ENCODE data around the gene BAZ1A.

BAZ1A gene

DNA sequence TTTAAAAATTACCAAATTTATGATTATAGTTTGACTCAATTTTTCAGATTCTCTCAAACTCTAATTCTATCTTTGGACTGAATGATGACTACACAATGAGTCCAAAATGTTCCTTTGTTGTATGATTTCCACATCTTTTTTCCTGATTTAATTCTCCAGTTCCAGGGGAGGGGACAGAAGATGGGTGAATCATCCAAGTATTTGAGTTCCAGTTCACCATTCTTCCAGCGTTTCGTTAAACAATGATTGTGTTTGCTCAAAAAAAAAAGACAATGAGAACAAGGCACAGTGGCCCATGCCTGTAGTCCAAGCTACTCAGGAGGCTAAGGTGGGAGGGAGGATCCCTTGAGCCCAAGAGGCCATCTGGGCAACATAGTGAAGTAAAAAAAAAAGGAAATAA, 23.8 kb downstream of the BAZ1A start:
- H3K4me3 ChIP-seq (ENCODE audit: low read depth in 1 of 2, low read length in 2 of 2), result no peak overlapping the region
- no peaks in the 10 kb centered on the region for H3K36me3 ChIP-seq (ENCODE audit: insufficient read depth, low read length)
- H3K4me1 ChIP-seq (ENCODE audit: insufficient read depth, low read length), result no peaks in the 10 kb centered on the region
- H3K27me3 ChIP-seq (ENCODE audit: control insufficient read depth in 1 of 2, insufficient read depth in 2 of 2, low read length in 2 of 2), result no peaks in the 10 kb centered on the region
- H3K9me3 ChIP-seq (ENCODE audit: low read length), result no peaks in the 10 kb centered on the region
- H3K9ac ChIP-seq (ENCODE audit: low read length), result no peak overlapping the region
- no peak overlapping the region for H3K27ac ChIP-seq (ENCODE audit: low read depth, low read length)

GRCh38 chr14:34845869-34846268, 29.3 kb downstream of the BAZ1A start:
- Histone ChIP-seq H3K27ac (ENCODE audit: low read depth, low read length) (no peak overlapping the region), H3K4me1 (ENCODE audit: insufficient read depth, low read length) (peaks cover 11% of the 10 kb centered on the region), H3K4me3 (ENCODE audit: low read depth in 1 of 2, low read length in 2 of 2) (no peak overlapping the region), H3K9me3 (ENCODE audit: low read length) (no peaks in the 10 kb centered on the region), H3K9ac (ENCODE audit: low read length) (no peak overlapping the region), H3K27me3 (ENCODE audit: control insufficient read depth in 1 of 2, insufficient read depth in 2 of 2, low read length in 2 of 2) (no peaks in the 10 kb centered on the region), H3K36me3 (ENCODE audit: insufficient read depth, low read length) (no peaks in the 10 kb centered on the region)

DNA sequence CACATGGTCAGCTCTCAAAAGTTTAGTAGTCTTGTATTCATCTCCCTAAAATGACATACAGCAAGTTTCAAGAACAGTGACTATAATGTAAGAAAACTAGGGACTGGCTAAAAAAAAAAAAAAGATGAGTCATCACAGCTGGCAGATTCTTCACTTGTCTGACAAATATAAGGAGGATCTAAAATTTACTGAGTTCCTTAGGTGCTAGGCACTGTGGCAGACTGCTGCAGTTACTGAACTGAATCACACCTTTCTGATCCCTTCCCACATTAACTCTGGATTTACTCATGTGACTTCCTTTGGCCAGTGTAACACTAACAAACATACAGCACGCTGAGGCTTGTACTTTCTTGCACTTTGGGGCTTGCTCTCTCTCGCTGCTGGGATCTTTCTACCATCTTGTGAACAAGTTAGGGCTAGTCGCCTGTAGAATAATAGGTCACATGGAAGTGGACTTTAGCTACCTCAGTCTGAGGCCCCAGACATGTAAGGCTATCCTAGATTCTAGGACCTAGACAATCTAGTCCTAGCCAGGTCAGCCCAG, 32.1 kb downstream of the BAZ1A start:
- Histone ChIP-seq H3K36me3 (ENCODE audit: insufficient read depth, low read length) (no peaks in the 10 kb centered on the region), H3K27me3 (ENCODE audit: control insufficient read depth in 1 of 2, insufficient read depth in 2 of 2, low read length in 2 of 2) (no peaks in the 10 kb centered on the region), H3K9me3 (ENCODE audit: low read length) (no peaks in the 10 kb centered on the region), H3K4me1 (ENCODE audit: insufficient read depth, low read length) (peaks cover 11% of the 10 kb centered on the region), H3K4me3 (ENCODE audit: low read depth in 1 of 2, low read length in 2 of 2) (no peak overlapping the region), H3K9ac (ENCODE audit: low read length) (no peak overlapping the region), H3K27ac (ENCODE audit: low read depth, low read length) (no peak overlapping the region)

DNA sequence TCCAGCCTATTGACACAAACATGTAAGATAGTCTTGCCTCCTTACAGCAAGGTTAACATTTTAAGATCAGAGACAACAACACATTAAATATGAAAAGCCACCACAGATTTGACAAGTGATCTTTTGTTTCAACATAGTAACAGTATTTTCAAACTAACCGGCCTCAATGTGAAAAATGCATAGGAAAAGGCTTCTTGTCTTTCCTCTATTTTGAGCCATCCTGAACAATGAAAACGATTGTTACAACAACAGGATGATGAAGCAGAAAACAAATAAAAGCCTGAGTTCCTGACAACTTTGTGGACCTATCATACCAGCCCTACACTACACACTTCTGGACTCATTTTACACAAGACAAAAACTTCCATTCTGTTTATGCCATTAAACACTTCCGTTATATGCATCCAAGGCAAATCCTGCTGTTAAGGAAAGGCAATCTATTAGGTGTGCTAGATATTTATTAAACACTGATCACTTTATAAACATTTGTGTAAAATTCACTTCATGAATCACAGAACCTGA, 37.3 kb downstream of the BAZ1A start:
- H3K4me1 ChIP-seq (ENCODE audit: insufficient read depth, low read length), result peaks cover 4% of the 10 kb centered on the region
- H3K27me3 ChIP-seq (ENCODE audit: control insufficient read depth in 1 of 2, insufficient read depth in 2 of 2, low read length in 2 of 2), result no peaks in the 10 kb centered on the region
- H3K9ac ChIP-seq (ENCODE audit: low read length), result no peak overlapping the region
- no peaks in the 10 kb centered on the region for H3K9me3 ChIP-seq (ENCODE audit: low read length)
- H3K36me3 ChIP-seq (ENCODE audit: insufficient read depth, low read length), result no peaks in the 10 kb centered on the region
- no peak overlapping the region for H3K4me3 ChIP-seq (ENCODE audit: low read depth in 1 of 2, low read length in 2 of 2)
- no peak overlapping the region for H3K27ac ChIP-seq (ENCODE audit: low read depth, low read length)

DNA sequence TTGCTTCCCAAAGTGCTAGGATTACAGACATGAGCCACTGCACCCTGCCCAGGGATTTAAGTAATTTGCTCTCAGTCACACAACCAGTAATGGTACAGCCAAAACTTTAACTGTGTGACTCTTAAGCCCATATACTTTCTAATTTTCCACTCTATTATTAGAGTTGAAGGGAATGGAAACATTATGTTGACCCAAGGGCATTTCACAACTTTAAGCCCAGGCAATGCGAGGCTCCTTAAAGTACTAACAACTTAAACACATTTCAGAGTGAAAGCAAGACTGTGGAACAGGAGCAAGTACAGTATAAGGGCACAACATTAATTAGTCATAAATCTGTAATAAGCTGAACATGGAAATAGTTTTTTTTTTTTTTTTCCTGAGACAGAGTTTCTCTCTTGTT, 39.8 kb downstream of the BAZ1A start:
- H3K9me3 ChIP-seq (ENCODE audit: low read length), result no peaks in the 10 kb centered on the region
- no peaks in the 10 kb centered on the region for H3K36me3 ChIP-seq (ENCODE audit: insufficient read depth, low read length)
- no peak overlapping the region for H3K9ac ChIP-seq (ENCODE audit: low read length)
- H3K4me3 ChIP-seq (ENCODE audit: low read depth in 1 of 2, low read length in 2 of 2), result no peak overlapping the region
- no peaks in the 10 kb centered on the region for H3K4me1 ChIP-seq (ENCODE audit: insufficient read depth, low read length)
- no peak overlapping the region for H3K27ac ChIP-seq (ENCODE audit: low read depth, low read length)
- H3K27me3 ChIP-seq (ENCODE audit: control insufficient read depth in 1 of 2, insufficient read depth in 2 of 2, low read length in 2 of 2), result no peaks in the 10 kb centered on the region

DNA sequence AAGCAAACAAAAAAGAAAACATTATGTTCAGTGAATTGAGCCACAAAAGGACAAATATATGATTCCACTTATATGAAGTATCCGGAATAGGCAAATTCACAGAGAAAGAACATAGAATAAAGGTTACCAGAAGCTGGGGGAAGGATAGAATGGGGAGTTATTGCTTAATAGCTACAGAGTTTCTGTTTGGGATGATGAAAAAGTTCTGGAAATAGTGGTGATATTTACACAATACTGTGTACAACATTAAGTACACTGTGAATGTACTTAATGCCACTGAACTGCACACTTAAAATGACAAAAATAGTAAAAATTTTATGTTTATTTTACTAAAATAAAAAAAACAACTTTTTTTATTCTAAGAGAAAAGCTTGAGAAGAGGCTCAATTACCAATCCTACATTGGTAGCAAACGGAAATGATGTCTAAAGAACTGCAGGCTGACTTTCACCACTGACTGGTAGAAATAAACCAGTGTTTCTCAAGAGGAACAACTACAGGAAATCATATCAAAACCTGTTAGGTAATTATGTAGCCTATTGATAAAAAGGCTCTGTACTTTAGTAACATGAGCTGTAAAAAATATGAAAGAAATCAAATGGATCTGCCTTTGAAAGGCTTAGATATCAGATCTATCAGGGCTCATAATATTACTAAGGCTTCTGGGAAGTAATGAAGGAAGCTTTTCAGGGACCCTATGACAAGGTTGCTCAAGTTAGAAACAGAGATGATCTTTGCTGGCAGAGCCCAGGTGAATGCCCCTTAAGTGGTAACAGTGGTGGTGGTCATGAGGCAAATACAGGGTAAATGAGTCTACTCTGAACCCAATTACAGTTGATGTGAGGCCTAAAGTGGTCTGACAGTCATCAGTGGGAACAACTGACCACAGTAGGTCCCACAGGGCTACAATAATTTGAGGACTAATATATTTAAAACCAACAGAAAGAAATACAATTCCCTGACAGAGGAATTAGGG, 41.3 kb downstream of the BAZ1A start:
- Histone ChIP-seq H3K27me3 (ENCODE audit: control insufficient read depth in 1 of 2, insufficient read depth in 2 of 2, low read length in 2 of 2) (no peaks in the 10 kb centered on the region), H3K36me3 (ENCODE audit: insufficient read depth, low read length) (no peaks in the 10 kb centered on the region), H3K9ac (ENCODE audit: low read length) (no peak overlapping the region), H3K27ac (ENCODE audit: low read depth, low read length) (no peak overlapping the region), H3K9me3 (ENCODE audit: low read length) (no peaks in the 10 kb centered on the region), H3K4me1 (ENCODE audit: insufficient read depth, low read length) (no peaks in the 10 kb centered on the region), H3K4me3 (ENCODE audit: low read depth in 1 of 2, low read length in 2 of 2) (no peak overlapping the region)

GRCh38 chr14:34826661-34827060, 48.5 kb downstream of the BAZ1A start:
- no peak overlapping the region for H3K27ac ChIP-seq (ENCODE audit: low read depth, low read length)

GRCh38 chr14:34824826-34825225, 50.3 kb downstream of the BAZ1A start:
- H3K27me3 ChIP-seq (ENCODE audit: control insufficient read depth in 1 of 2, insufficient read depth in 2 of 2, low read length in 2 of 2), result no peaks in the 10 kb centered on the region
- H3K4me1 ChIP-seq (ENCODE audit: insufficient read depth, low read length), result no peaks in the 10 kb centered on the region
- no peaks in the 10 kb centered on the region for H3K9me3 ChIP-seq (ENCODE audit: low read length)
- H3K9ac ChIP-seq (ENCODE audit: low read length), result no peak overlapping the region
- H3K4me3 ChIP-seq (ENCODE audit: low read depth in 1 of 2, low read length in 2 of 2), result no peak overlapping the region
- H3K36me3 ChIP-seq (ENCODE audit: insufficient read depth, low read length), result no peaks in the 10 kb centered on the region
- H3K27ac ChIP-seq (ENCODE audit: low read depth, low read length), result no peak overlapping the region

More at GRCh38 chr14:34826661-34827060, 48.5 kb downstream of the BAZ1A start:
- Histone ChIP-seq H3K9me3 (ENCODE audit: low read length) (no peaks in the 10 kb centered on the region), H3K9ac (ENCODE audit: low read length) (no peak overlapping the region), H3K4me1 (ENCODE audit: insufficient read depth, low read length) (no peaks in the 10 kb centered on the region), H3K4me3 (ENCODE audit: low read depth in 1 of 2, low read length in 2 of 2) (no peak overlapping the region), H3K27me3 (ENCODE audit: control insufficient read depth in 1 of 2, insufficient read depth in 2 of 2, low read length in 2 of 2) (no peaks in the 10 kb centered on the region), H3K36me3 (ENCODE audit: insufficient read depth, low read length) (no peaks in the 10 kb centered on the region)

DNA sequence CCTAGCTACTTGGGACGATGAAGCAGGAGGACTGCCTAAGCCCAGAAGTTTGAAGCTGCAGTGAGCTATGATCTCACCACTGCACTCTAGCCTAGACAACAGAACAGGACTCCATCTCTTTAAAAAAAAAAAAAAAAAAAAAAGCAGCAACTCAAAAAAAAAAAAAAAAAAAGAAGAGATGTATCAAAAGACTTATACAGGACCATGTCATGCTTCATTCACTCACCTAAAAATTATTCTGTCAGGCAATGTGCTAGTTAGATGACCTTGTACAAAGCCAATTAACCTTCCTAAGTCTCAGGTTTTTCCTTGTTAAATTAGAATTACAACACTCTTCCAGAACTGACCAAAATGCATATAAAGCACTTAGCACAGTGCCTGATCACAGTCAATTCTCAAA, 50.9 kb downstream of the BAZ1A start:
- H3K36me3 ChIP-seq (ENCODE audit: insufficient read depth, low read length), result no peaks in the 10 kb centered on the region
- no peaks in the 10 kb centered on the region for H3K27me3 ChIP-seq (ENCODE audit: control insufficient read depth in 1 of 2, insufficient read depth in 2 of 2, low read length in 2 of 2)
- no peak overlapping the region for H3K27ac ChIP-seq (ENCODE audit: low read depth, low read length)
- no peaks in the 10 kb centered on the region for H3K9me3 ChIP-seq (ENCODE audit: low read length)
- no peaks in the 10 kb centered on the region for H3K4me1 ChIP-seq (ENCODE audit: insufficient read depth, low read length)
- no peak overlapping the region for H3K9ac ChIP-seq (ENCODE audit: low read length)
- no peak overlapping the region for H3K4me3 ChIP-seq (ENCODE audit: low read depth in 1 of 2, low read length in 2 of 2)

DNA sequence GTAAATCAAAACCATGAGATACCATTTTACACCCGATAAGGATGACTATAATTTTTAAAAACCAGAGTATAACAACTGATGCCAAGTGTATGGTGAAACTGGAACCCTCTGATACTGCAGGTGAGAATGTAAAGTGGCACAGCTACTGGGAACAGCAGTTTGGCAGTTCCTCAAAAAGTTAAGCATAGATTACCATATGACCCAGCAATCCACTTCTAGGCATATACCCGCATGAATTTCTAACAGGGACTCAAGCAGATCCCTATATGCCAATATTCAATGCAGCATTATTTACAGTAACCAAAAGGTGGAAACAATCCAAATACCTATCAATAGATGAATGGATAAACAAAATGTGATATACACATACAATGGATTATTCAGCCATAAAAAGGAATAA, 57.4 kb downstream of the BAZ1A start:
- no peak overlapping the region for H3K9ac ChIP-seq (ENCODE audit: low read length)
- no peaks in the 10 kb centered on the region for H3K9me3 ChIP-seq (ENCODE audit: low read length)
- H3K27ac ChIP-seq (ENCODE audit: low read depth, low read length), result no peak overlapping the region
- no peaks in the 10 kb centered on the region for H3K27me3 ChIP-seq (ENCODE audit: control insufficient read depth in 1 of 2, insufficient read depth in 2 of 2, low read length in 2 of 2)
- no peak overlapping the region for H3K4me3 ChIP-seq (ENCODE audit: low read depth in 1 of 2, low read length in 2 of 2)
- no peaks in the 10 kb centered on the region for H3K4me1 ChIP-seq (ENCODE audit: insufficient read depth, low read length)
- no peaks in the 10 kb centered on the region for H3K36me3 ChIP-seq (ENCODE audit: insufficient read depth, low read length)

DNA sequence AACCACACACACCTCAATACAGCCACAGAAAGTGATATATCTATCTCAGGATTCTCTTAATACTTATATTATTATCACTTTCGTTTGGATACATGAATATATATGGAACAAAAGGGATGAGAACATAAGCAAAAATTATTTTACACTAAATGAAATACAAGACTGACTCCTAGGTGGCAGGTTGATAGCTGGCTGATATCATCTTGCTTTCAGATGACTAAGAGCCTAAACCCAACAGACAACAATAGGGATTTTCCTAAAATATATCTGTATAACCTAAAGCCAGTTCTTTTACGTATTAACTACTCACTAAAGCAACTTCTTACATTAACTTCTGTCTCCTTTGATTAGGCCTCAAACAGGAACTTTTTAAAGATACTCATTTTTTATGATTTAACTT, 65.1 kb downstream of the BAZ1A start:
- H3K36me3 ChIP-seq (ENCODE audit: insufficient read depth, low read length), result peaks cover 9% of the 10 kb centered on the region

More for the DNA sequence above, 65.1 kb downstream of the BAZ1A start:
- Histone ChIP-seq H3K9me3 (ENCODE audit: low read length) (no peaks in the 10 kb centered on the region), H3K27ac (ENCODE audit: low read depth, low read length) (no peak overlapping the region), H3K27me3 (ENCODE audit: control insufficient read depth in 1 of 2, insufficient read depth in 2 of 2, low read length in 2 of 2) (no peaks in the 10 kb centered on the region), H3K9ac (ENCODE audit: low read length) (no peak overlapping the region), H3K4me1 (ENCODE audit: insufficient read depth, low read length) (no peaks in the 10 kb centered on the region), H3K4me3 (ENCODE audit: low read depth in 1 of 2, low read length in 2 of 2) (no peak overlapping the region)
